ENCODE data around the gene HSPA1A.
"Not testable (repeated sequence)": the region's sequence is repeated elsewhere in the genome, so short reads cannot be mapped to it uniquely, and the experiment has no call there.

Gene HSPA1A

GRCh38 chr6:31837369-31838113, 22.2 kb downstream of the HSPA1A start:
- no peak for DNase-seq

GRCh38 chr6:31838114-31838553, 22.8 kb downstream of the HSPA1A start:
- DNase-seq: not testable (repeated sequence)

- DNase-seq: no peak
These were observed 23.6 kb downstream of the HSPA1A start for GRCh38 chr6:31838968-31839367.

DNA sequence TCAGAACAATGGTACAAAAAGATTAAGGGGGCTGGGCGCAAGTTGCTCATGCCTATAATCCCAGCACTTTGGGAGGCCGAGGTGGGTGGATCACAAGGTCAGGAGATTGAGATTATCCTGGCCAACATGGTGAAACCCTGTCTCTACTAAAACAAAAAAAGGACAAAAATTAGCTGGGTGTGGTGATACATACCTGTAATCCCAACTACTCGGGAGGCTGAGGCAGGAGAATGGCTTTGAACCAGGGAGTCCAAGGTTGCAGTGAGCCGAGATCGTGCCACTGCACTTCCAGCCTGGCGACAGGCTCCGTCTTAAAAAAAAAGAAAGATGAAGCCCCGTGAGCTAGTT, 24.4 kb downstream of the HSPA1A start:
- DNase-seq: not testable (repeated sequence)

DNA sequence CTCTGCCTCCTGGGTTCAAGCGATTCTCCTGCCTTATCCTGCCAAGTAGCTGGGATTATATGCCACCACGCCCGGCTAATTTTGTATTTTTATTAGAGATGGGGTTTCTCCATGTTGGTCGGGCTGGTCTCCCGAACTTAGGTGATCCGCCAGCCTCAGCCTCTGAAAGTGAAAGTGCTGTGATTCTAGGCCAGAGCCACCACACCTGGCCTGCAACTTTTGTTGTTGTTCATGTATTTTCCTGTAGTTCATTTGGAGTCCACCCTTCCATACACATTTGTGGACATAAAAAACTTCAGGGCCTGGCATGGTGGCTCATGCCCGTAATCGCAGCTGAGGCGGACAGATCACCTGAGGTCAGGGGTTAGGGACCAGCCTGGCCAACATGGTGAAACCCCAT, 26.7 kb downstream of the HSPA1A start:
- no peak for DNase-seq

GRCh38 chr6:31844507-31844906, 29.2 kb downstream of the HSPA1A start:
- no peak for DNase-seq

GRCh38 chr6:31847276-31847978, 32.1 kb downstream of the HSPA1A start:
- no peak for DNase-seq

- no peak for DNase-seq
These were observed 35.6 kb downstream of the HSPA1A start for GRCh38 chr6:31850765-31851484.

- DNase-seq: no peak
These were observed 36.1 kb downstream of the HSPA1A start for GRCh38 chr6:31851485-31851832.

DNA sequence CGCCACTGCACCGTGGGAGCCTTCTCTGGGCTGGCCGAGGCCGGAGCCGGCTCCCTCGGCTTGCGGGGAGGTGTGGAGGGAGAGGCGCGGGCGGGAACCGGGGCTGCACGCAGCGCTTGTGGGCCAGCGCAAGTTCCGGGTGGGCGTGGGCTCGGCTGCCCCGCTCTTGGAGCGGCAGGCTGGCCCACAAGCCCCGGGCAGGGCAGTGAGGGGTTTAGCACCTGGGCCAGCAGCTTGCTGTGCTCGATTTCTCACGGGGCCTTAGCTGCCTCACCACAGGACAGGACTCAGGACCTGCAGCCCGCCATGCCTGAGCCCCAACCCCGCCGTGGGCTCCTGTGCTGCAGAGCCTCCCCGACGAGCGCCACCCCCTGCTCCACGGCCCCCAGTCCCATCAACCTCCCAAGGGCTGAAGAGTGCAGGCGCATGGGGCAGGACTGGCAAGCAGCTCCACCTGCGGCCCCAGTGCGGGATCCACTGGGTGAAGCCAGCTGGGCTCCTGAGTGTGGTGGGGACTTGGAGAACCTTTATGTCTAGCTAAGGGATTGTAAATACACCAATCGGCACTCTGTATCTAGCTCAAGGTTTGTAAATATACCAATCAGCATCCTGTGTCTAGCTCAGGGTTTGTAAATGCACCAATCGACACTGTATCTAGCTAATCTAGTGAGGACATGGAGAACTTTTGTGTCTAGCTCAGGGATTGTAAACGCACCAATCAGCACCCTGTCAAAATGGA, 36.8 kb downstream of the HSPA1A start:
- DNase-seq: not testable (repeated sequence)

DNA sequence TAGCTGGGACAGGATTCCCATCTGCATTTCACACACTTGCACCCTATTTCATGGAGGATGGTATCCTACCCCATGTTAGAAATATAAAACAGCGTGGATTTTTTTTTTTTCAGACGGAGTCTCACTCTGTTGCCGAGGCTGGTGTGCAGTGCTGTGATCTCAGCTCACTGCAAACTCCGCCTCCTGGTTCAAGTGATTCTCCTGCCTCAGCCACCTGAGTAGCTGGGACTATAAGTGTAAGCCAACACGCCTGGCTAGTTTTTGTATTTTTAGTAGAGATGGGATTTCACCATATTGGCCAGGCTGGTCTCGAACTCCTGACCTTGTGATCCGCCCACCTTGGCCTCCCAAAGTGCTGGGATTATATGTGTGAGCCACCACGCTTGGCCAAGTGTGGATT, 42.4 kb downstream of the HSPA1A start:
- DNase-seq: not testable (repeated sequence)

DNA sequence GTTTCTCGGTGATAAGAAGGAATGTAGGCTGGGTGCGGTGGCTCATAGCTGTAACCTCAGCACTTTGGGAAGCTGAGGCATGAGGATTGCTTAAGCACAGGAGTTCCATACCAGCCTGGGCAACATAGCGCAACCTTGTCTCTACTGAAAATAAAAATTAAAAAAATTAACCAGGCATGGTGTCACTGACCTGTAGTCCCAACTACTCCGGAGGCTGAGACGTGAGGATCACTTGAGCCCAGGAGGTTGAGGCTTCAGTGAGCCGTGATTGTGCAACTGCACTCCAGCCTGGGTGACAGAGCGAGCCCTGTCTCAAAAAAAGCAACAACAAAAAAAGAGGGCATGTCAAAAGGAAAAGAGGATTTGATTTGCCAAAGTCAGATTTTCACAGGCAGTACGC, 43.4 kb downstream of the HSPA1A start:
- DNase-seq: no peak

DNA sequence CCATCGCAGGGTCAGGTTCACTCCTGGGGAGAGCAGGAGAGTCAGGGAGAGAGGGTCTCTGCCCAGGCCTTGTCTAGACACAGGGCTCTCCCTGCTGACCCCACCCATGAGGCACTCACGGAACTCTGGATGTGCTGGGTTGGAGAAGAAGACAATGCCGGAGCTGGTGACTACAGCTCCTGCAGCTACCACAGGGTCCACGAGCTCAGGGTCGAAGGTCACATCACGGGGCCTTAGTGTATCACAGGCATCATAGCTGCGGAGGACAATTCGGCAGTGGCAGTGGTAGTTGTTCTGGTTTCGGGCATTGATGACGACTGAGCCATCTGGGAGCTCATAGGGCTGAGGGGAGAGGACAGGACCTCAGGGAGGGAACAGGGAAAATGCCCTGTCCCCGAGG, 44.6 kb downstream of the HSPA1A start:
- no peak for DNase-seq

DNA sequence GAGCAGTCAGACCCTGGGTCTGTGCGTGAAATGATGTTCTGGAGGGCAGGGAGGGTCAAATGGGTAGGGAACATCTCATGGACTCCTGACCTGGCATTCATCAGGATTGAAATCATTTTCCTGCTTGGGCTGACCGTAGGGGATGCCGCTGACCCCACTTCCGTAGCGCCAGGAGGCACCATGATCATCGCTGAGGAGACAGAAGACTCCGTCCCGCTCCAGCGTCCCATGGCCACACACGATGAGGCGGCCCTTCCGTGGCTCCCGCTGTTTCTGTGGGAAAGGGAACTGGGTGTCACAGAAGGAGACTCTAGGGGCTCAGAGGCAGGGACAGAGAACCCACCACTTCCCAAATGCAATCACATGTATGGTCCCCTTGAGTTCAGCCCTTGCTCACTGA, 45.0 kb downstream of the HSPA1A start:
- no peak for DNase-seq

- no peak for DNase-seq
These were observed 45.8 kb downstream of the HSPA1A start for GRCh38 chr6:31861150-31861549.

DNA sequence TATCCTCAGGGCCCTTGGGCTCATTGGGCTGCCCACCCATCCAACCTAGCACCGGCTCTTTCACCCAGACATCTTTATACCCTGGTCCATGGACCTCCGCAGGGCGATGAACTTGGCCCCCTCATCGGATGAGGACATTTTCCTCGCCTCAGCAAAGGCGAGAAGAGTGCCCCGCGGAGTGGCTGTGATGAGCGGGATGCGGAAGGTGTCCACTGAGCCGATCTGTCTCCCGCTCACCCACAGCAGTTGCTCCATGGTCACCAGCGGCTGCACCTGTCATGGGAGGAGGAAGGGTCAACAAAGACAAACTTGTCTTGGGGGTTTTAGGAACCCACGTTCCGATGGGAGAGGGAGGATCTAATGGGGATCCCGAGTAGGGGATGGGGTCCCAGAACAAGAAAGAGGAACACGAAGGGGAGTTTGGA, 46.6 kb downstream of the HSPA1A start:
- no peak for DNase-seq

- DNase-seq: peak; percentile 100
These were observed 47.2 kb downstream of the HSPA1A start, which contains the start of gene NEU1 for GRCh38 chr6:31862344-31863235. Gene NEU1 (minus strand): TSS chr6:31862821. CDS start chr6:31862776, 45 bp downstream.

- DNase-seq: not testable (repeated sequence)
These were observed 48.8 kb downstream of the HSPA1A start for GRCh38 chr6:31864123-31864562.

GRCh38 chr6:31864818-31865204, 49.5 kb downstream of the HSPA1A start:
- no peak for DNase-seq

DNA sequence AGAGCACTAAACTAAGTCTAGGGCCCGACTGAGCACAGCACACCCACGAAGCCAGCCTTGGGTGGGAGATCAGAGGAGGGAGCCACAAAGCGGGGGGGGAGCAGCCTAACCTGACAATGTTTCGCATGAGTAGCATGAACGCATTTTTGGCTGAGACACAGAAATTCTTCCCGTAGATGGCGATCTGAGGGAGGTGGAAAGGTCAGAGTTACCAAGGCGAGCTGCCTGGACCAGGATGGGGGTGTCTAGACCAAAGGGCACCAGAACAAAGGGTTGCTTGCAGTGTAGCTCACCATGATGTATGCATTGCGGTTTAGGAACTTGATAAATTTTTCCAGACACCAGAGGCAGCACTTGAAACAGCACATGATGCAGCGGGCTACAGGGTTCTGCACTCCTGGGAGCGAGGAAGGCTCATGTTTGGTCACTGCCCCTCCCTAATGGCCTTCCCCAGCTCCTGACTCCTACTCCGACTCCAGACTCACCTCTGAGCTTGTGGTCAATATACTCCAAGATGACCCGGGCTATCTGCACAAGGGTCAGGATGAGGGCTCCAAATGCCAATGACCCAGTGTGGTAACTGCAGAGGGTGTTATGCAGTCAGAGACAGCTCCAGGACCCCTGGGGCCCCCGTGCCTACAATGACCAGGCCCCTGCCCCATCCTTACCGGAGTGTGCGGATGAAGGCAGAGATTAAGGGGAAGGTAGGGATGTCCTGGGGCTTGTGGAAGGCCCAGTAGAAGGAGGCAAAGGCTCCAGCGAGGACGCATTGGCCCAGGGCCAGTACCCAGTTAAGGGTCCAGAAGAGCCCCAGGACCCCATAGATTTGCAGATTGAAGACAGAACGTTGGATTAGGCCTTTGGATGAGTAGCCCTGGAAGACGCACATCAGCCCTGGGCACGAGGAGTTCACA, 50.1 kb downstream of the HSPA1A start:
- DNase-seq: no peak
